ENCODE data around the gene LRIT1.

Gene LRIT1

GRCh38 chr10:84198206-84198915 lies 43.0 kb downstream of the LRIT1 start:
- peaks cover 0 to 10% of the 10 kb centered on the region in 2 donors for H3K4me1 ChIP-seq (ENCODE audit: control insufficient read depth in 1 of 2, insufficient read depth in 2 of 2, low read length in 2 of 2)
- H3K4me3 ChIP-seq (ENCODE audit: low read depth in 1 of 2, low read length in 2 of 2): no peak overlapping the region
- H3K36me3 ChIP-seq (ENCODE audit: control insufficient read depth in 1 of 2, insufficient read depth in 2 of 2, low read length in 2 of 2): no peaks in the 10 kb centered on the region
- peaks cover 28% of the 10 kb centered on the region for H3K27me3 ChIP-seq (ENCODE audit: low read depth, low read length)
- H3K9me3 ChIP-seq (ENCODE audit: control insufficient read depth in 1 of 2, low read length in 2 of 2): no peaks in the 10 kb centered on the region
- no peak overlapping the region for H3K27ac ChIP-seq (ENCODE audit: low read length)

- Histone ChIP-seq H3K4me1 (ENCODE audit: control insufficient read depth in 1 of 2, insufficient read depth in 2 of 2, low read length in 2 of 2) (peaks cover 0 to 10% of the 10 kb centered on the region in 2 donors), H3K36me3 (ENCODE audit: control insufficient read depth in 1 of 2, insufficient read depth in 2 of 2, low read length in 2 of 2) (no peaks in the 10 kb centered on the region), H3K27me3 (ENCODE audit: low read depth, low read length) (peaks cover 31% of the 10 kb centered on the region), H3K4me3 (ENCODE audit: low read depth in 1 of 2, low read length in 2 of 2) (no peak overlapping the region), H3K27ac (ENCODE audit: low read length) (no peak overlapping the region), H3K9me3 (ENCODE audit: control insufficient read depth in 1 of 2, low read length in 2 of 2) (no peaks in the 10 kb centered on the region)
Observed at GRCh38 chr10:84197643-84198042, 43.7 kb downstream of the LRIT1 start.

- Histone ChIP-seq H3K27me3 (ENCODE audit: low read depth, low read length) (peaks cover 31% of the 10 kb centered on the region), H3K4me1 (ENCODE audit: control insufficient read depth in 1 of 2, insufficient read depth in 2 of 2, low read length in 2 of 2) (peaks cover 0 to 10% of the 10 kb centered on the region in 2 donors), H3K9me3 (ENCODE audit: control insufficient read depth in 1 of 2, low read length in 2 of 2) (no peaks in the 10 kb centered on the region), H3K27ac (ENCODE audit: low read length) (no peak overlapping the region), H3K36me3 (ENCODE audit: control insufficient read depth in 1 of 2, insufficient read depth in 2 of 2, low read length in 2 of 2) (no peaks in the 10 kb centered on the region), H3K4me3 (ENCODE audit: low read depth in 1 of 2, low read length in 2 of 2) (no peak overlapping the region)
Observed at GRCh38 chr10:84196941-84197340, 44.4 kb downstream of the LRIT1 start.

- Histone ChIP-seq H3K27ac (ENCODE audit: low read length) (no peak overlapping the region), H3K9me3 (ENCODE audit: control insufficient read depth in 1 of 2, low read length in 2 of 2) (no peaks in the 10 kb centered on the region), H3K27me3 (ENCODE audit: low read depth, low read length) (peaks cover 35% of the 10 kb centered on the region), H3K4me3 (ENCODE audit: low read depth in 1 of 2, low read length in 2 of 2) (no peak overlapping the region), H3K36me3 (ENCODE audit: control insufficient read depth in 1 of 2, insufficient read depth in 2 of 2, low read length in 2 of 2) (no peaks in the 10 kb centered on the region), H3K4me1 (ENCODE audit: control insufficient read depth in 1 of 2, insufficient read depth in 2 of 2, low read length in 2 of 2) (peaks cover 0 to 10% of the 10 kb centered on the region in 2 donors)
Observed at GRCh38 chr10:84196083-84196482, 45.3 kb downstream of the LRIT1 start.

GRCh38 chr10:84195044-84195830 lies 46.1 kb downstream of the LRIT1 start:
- peaks cover 0 to 10% of the 10 kb centered on the region in 2 donors for H3K4me1 ChIP-seq (ENCODE audit: control insufficient read depth in 1 of 2, insufficient read depth in 2 of 2, low read length in 2 of 2)
- no peaks in the 10 kb centered on the region for H3K9me3 ChIP-seq (ENCODE audit: control insufficient read depth in 1 of 2, low read length in 2 of 2)
- no peaks in the 10 kb centered on the region for H3K36me3 ChIP-seq (ENCODE audit: control insufficient read depth in 1 of 2, insufficient read depth in 2 of 2, low read length in 2 of 2)
- H3K4me3 ChIP-seq (ENCODE audit: low read depth in 1 of 2, low read length in 2 of 2): peak overlapping the region; percentile 9 to 67
- no peak overlapping the region for H3K27ac ChIP-seq (ENCODE audit: low read length)
- H3K27me3 ChIP-seq (ENCODE audit: low read depth, low read length): peaks cover 35% of the 10 kb centered on the region

GRCh38 chr10:84194424-84195043 lies 46.8 kb downstream of the LRIT1 start, which contains the start of gene CDHR1:
Gene CDHR1, plus strand, starts transcription at chr10:84194537. Its CDS starts 224 bp downstream, at chr10:84194761.
- Histone ChIP-seq H3K27me3 (ENCODE audit: low read depth, low read length) (peaks cover 35% of the 10 kb centered on the region), H3K9me3 (ENCODE audit: control insufficient read depth in 1 of 2, low read length in 2 of 2) (no peaks in the 10 kb centered on the region), H3K4me3 (ENCODE audit: low read depth in 1 of 2, low read length in 2 of 2) (peak within 1 kb of the TSS; percentile 30 to 67), H3K27ac (ENCODE audit: low read length) (no peak within 1 kb of the TSS), H3K4me1 (ENCODE audit: control insufficient read depth in 1 of 2, insufficient read depth in 2 of 2, low read length in 2 of 2) (peaks cover 0 to 10% of the 10 kb centered on the region in 2 donors), H3K36me3 (ENCODE audit: control insufficient read depth in 1 of 2, insufficient read depth in 2 of 2, low read length in 2 of 2) (no peaks in the 10 kb centered on the region)

GRCh38 chr10:84193846-84194423 lies 47.4 kb downstream of the LRIT1 start:
- Histone ChIP-seq H3K4me1 (ENCODE audit: control insufficient read depth in 1 of 2, insufficient read depth in 2 of 2, low read length in 2 of 2) (peaks cover 0 to 10% of the 10 kb centered on the region in 2 donors), H3K9me3 (ENCODE audit: control insufficient read depth in 1 of 2, low read length in 2 of 2) (no peaks in the 10 kb centered on the region), H3K27ac (ENCODE audit: low read length) (no peak overlapping the region), H3K4me3 (ENCODE audit: low read depth in 1 of 2, low read length in 2 of 2) (peak overlapping the region; percentile 30 to 67), H3K36me3 (ENCODE audit: control insufficient read depth in 1 of 2, insufficient read depth in 2 of 2, low read length in 2 of 2) (no peaks in the 10 kb centered on the region), H3K27me3 (ENCODE audit: low read depth, low read length) (peaks cover 35% of the 10 kb centered on the region)

GRCh38 chr10:84193327-84193726 lies 48.0 kb downstream of the LRIT1 start:
- no peak overlapping the region for H3K27ac ChIP-seq (ENCODE audit: low read length)
- H3K27me3 ChIP-seq (ENCODE audit: low read depth, low read length): peaks cover 35% of the 10 kb centered on the region
- H3K4me3 ChIP-seq (ENCODE audit: low read depth in 1 of 2, low read length in 2 of 2): no peak overlapping the region
- no peaks in the 10 kb centered on the region for H3K36me3 ChIP-seq (ENCODE audit: control insufficient read depth in 1 of 2, insufficient read depth in 2 of 2, low read length in 2 of 2)
- peaks cover 0 to 10% of the 10 kb centered on the region in 2 donors for H3K4me1 ChIP-seq (ENCODE audit: control insufficient read depth in 1 of 2, insufficient read depth in 2 of 2, low read length in 2 of 2)
- no peaks in the 10 kb centered on the region for H3K9me3 ChIP-seq (ENCODE audit: control insufficient read depth in 1 of 2, low read length in 2 of 2)

GRCh38 chr10:84191106-84191505 lies 50.2 kb downstream of the LRIT1 start:
- peaks cover 31% of the 10 kb centered on the region for H3K27me3 ChIP-seq (ENCODE audit: low read depth, low read length)
- H3K36me3 ChIP-seq (ENCODE audit: control insufficient read depth in 1 of 2, insufficient read depth in 2 of 2, low read length in 2 of 2): no peaks in the 10 kb centered on the region
- no peaks in the 10 kb centered on the region for H3K9me3 ChIP-seq (ENCODE audit: control insufficient read depth in 1 of 2, low read length in 2 of 2)
- H3K4me3 ChIP-seq (ENCODE audit: low read depth in 1 of 2, low read length in 2 of 2): no peak overlapping the region
- H3K4me1 ChIP-seq (ENCODE audit: control insufficient read depth in 1 of 2, insufficient read depth in 2 of 2, low read length in 2 of 2): peaks cover 0 to 10% of the 10 kb centered on the region in 2 donors
- H3K27ac ChIP-seq (ENCODE audit: low read length): no peak overlapping the region

GRCh38 chr10:84190621-84191020 lies 50.7 kb downstream of the LRIT1 start:
- peaks cover 27% of the 10 kb centered on the region for H3K27me3 ChIP-seq (ENCODE audit: low read depth, low read length)
- no peak overlapping the region for H3K4me3 ChIP-seq (ENCODE audit: low read depth in 1 of 2, low read length in 2 of 2)
- peaks cover 0 to 10% of the 10 kb centered on the region in 2 donors for H3K4me1 ChIP-seq (ENCODE audit: control insufficient read depth in 1 of 2, insufficient read depth in 2 of 2, low read length in 2 of 2)
- no peaks in the 10 kb centered on the region for H3K36me3 ChIP-seq (ENCODE audit: control insufficient read depth in 1 of 2, insufficient read depth in 2 of 2, low read length in 2 of 2)
- no peaks in the 10 kb centered on the region for H3K9me3 ChIP-seq (ENCODE audit: control insufficient read depth in 1 of 2, low read length in 2 of 2)
- no peak overlapping the region for H3K27ac ChIP-seq (ENCODE audit: low read length)

GRCh38 chr10:84188815-84189214 lies 52.5 kb downstream of the LRIT1 start:
- Histone ChIP-seq H3K4me1 (ENCODE audit: control insufficient read depth in 1 of 2, insufficient read depth in 2 of 2, low read length in 2 of 2) (no peaks in the 10 kb centered on the region), H3K9me3 (ENCODE audit: control insufficient read depth in 1 of 2, low read length in 2 of 2) (no peaks in the 10 kb centered on the region), H3K27me3 (ENCODE audit: low read depth, low read length) (peaks cover 11% of the 10 kb centered on the region), H3K36me3 (ENCODE audit: control insufficient read depth in 1 of 2, insufficient read depth in 2 of 2, low read length in 2 of 2) (no peaks in the 10 kb centered on the region), H3K4me3 (ENCODE audit: low read depth in 1 of 2, low read length in 2 of 2) (no peak overlapping the region), H3K27ac (ENCODE audit: low read length) (no peak overlapping the region)
